EH (cell line): Measurements from ENCODE around the gene PPDPF.
"Not testable (repeated sequence)": the region's sequence is repeated elsewhere in the genome, so short reads cannot be mapped to it uniquely, and the experiment has no call there.

Source experiments
- DNase-seq: peaks from one replicate; pipeline ENCODE4 v3.0.0-alpha.2; 2015; ENCODE audit warnings: low read depth

Gene PPDPF

GRCh38 chr20:63520504-63520933 lies at the start of gene PPDPF:
PPDPF (plus strand) TSS chr20:63520765; CDS start chr20:63521309, 544 bp downstream.
- peak; percentile 80 for DNase-seq

- DNase-seq: no peak
Observed at GRCh38 chr20:63471002-63471716, 49.4 kb upstream of the PPDPF start.

- no peak for DNase-seq
Observed at GRCh38 chr20:63471717-63471980, 48.9 kb upstream of the PPDPF start.

GRCh38 chr20:63471981-63472831 lies 48.4 kb upstream of the PPDPF start, which contains the start of gene KCNQ2:
KCNQ2 (minus strand) TSS chr20:63472655; CDS start chr20:63472463, 192 bp downstream.
- no peak for DNase-seq

- no peak for DNase-seq
Observed at GRCh38 chr20:63472862-63473390, 47.6 kb upstream of the PPDPF start.

- DNase-seq: no peak
Observed at GRCh38 chr20:63473555-63474449, 46.8 kb upstream of the PPDPF start.

GRCh38 chr20:63475209-63475608 lies 45.4 kb upstream of the PPDPF start:
- peak; percentile 38 for DNase-seq

- no peak for DNase-seq
Observed at GRCh38 chr20:63477061-63477616, 43.4 kb upstream of the PPDPF start.

GRCh38 chr20:63477944-63478343 lies 42.6 kb upstream of the PPDPF start:
- no peak for DNase-seq

GRCh38 chr20:63478346-63479302 lies 41.9 kb upstream of the PPDPF start:
- no peak for DNase-seq

- not testable (repeated sequence) for DNase-seq
Observed at GRCh38 chr20:63479695-63480419, 40.7 kb upstream of the PPDPF start.

- DNase-seq: no peak
Observed at GRCh38 chr20:63481503-63481902, 39.1 kb upstream of the PPDPF start.

GRCh38 chr20:63482021-63482587 lies 38.5 kb upstream of the PPDPF start:
- DNase-seq: no peak

- DNase-seq: no peak
Observed at GRCh38 chr20:63483834-63484233, 36.7 kb upstream of the PPDPF start.

GRCh38 chr20:63484236-63484635 lies 36.3 kb upstream of the PPDPF start:
- DNase-seq: no peak

GRCh38 chr20:63484651-63485403 lies 35.7 kb upstream of the PPDPF start:
- no peak for DNase-seq

- no peak for DNase-seq
Observed at GRCh38 chr20:63486300-63486855, 34.2 kb upstream of the PPDPF start.

GRCh38 chr20:63487116-63487764 lies 33.3 kb upstream of the PPDPF start:
- no peak for DNase-seq
